ENCODE results near the gene TOGARAM2. TPM values are rescaled to one million over a fixed set of nuclear protein-coding genes. Genes with fewer than 3 reads are reported as not detected.
"Not testable (repeated sequence)": the region's sequence is repeated elsewhere in the genome, so short reads cannot be mapped to it uniquely, and the experiment has no call there.

TOGARAM2 gene
- total RNA-seq, 2 experiments from 2014 or later: 1.9 to 2.0 TPM

DNA sequence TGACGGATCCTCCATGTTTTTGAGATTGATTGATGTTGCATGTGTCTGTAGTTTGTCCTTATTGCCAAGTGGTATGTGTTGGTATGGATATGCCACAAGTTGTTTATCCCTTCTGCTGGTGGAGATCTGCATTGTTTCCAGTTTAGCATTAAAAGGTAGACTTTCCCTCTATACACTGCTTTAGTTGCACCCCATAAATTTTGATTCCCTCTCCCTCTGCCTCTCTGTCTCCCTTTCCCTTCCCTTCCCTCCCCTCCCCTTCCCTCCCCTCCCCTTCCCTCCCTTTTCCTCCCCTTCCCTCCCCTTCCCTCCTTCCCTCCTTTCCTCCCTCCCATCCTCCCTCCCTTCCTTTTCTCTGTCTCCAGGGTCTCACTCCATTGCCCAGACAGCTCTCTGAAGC lies 18.6 kb upstream of the TOGARAM2 start:
- no peaks in the 10 kb centered on the region for H3K36me3 Mint-ChIP-seq
- DNase-seq: no peak
- no peak overlapping the region for H3K27ac Mint-ChIP-seq
- H3K4me1 Mint-ChIP-seq: peaks cover 2% of the 10 kb centered on the region
- no peaks in the 10 kb centered on the region for H3K9me3 Mint-ChIP-seq
- no peak overlapping the region for H3K4me3 Mint-ChIP-seq
- no peaks in the 10 kb centered on the region for H3K27me3 Mint-ChIP-seq

DNA sequence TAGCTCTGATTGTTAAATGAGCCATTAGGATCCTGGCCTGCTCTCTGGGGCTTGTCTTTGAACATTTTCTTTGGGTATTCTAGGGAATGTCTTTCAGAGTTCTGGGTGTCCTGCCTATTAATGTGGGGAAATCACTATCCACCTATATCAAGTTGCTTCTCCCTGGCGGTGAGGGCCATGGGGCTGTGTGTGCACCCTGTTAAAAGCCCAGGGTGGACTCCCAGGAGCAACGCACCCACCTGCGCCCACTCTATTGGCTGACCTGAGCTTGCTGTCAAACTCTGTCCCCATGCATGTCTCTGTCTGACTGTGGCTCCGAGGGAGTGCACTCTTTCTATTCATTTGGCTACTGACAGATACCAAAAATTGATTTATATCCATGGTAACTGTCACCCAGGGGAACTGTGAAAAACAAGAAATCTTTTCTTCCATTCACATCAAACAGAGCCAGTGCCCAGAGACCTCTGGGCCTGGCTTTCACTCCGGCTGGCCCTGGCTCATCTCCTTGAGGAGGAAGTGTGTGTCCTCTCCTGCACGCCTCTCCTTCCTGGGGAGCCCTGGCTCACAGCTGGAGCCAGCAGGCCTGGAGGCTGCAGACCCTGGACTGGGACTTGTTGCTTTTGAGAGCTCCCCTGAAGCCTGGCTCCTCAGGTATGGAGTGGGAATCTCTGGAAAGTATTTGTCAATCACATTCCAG lies 10.5 kb upstream of the TOGARAM2 start:
- Mint-ChIP-seq H3K27ac (no peak overlapping the region), H3K9me3 (peaks cover 3% of the 10 kb centered on the region), H3K4me1 (peaks cover 5% of the 10 kb centered on the region), H3K27me3 (no peaks in the 10 kb centered on the region), H3K4me3 (no peak overlapping the region), H3K36me3 (no peaks in the 10 kb centered on the region)
- no peak for DNase-seq

DNA sequence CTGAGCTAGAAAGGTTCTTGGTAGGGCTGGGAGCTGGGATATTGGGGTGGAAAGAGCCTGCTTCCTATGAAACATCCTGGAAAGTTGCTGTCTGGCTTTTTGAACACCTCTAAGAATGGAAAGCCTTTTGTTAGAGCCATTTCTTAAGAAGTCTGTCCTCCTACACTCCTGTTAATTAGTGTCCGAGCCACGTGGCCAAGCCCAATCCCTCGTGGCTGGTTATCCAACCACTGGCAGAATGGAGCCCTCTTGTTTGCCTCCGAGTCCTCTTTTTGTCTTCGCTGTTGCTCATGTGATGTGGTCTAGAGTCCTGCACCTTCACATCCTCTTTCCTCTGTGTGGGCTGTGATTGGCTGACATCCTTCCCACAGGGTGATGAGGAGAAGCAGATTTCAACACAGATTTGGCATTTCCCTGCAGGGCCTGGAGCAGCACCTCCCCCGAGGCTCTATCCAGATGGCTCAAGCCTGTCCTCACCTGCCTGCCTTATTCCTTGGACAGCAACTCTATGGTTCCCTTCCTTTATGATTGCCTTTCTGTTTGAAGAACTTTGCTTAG lies 8.2 kb upstream of the TOGARAM2 start:
- Mint-ChIP-seq H3K4me1 (peaks cover 5% of the 10 kb centered on the region), H3K36me3 (no peaks in the 10 kb centered on the region), H3K9me3 (peaks cover 3% of the 10 kb centered on the region), H3K27ac (no peak overlapping the region), H3K27me3 (no peaks in the 10 kb centered on the region), H3K4me3 (no peak overlapping the region)
- no peak for DNase-seq

DNA sequence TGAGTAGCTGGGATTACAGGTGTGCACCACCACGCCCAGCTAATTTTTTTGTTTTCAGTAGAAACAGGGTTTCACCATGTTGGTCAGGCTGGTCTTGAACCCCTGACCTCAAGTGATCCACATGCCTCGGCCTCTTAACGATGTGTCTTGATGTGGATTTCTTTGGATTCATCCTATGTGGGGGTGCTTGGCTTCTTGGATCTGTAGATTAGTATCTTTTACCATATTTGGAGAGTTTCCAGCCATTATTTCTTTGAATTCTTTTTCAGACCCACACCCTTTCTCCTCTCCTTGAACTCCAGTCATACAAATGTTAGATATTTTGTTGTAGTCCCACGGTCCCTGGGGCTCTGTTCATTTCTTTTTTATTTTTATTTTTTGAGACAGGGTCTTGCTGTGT lies 6.8 kb upstream of the TOGARAM2 start:
- H3K27me3 Mint-ChIP-seq: no peaks in the 10 kb centered on the region
- peaks cover 3% of the 10 kb centered on the region for H3K9me3 Mint-ChIP-seq
- H3K27ac Mint-ChIP-seq: no peak overlapping the region
- H3K4me1 Mint-ChIP-seq: peaks cover 5% of the 10 kb centered on the region
- no peak overlapping the region for H3K4me3 Mint-ChIP-seq
- DNase-seq: no peak
- no peaks in the 10 kb centered on the region for H3K36me3 Mint-ChIP-seq

DNA sequence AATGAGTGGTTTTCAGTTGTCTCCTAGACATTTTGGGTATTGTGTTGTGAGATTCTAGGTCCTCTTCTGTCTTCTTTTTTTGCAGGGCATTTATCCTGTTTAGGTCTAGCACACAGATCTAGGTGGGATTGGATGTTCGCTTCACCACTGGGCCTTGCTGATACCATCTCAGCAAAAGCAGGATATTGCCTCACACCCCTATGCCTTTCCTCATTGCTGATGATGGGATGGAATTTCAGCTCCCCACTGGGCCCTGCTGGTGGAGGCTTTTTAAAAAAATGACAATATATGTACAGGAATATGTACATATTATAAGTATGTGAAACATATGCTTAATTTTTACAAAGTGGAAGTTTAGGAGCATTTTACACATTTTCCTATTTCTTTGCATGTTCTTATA lies 5.4 kb upstream of the TOGARAM2 start:
- Mint-ChIP-seq H3K4me3 (no peak overlapping the region), H3K9me3 (peaks cover 3% of the 10 kb centered on the region), H3K27me3 (no peaks in the 10 kb centered on the region), H3K4me1 (peaks cover 5% of the 10 kb centered on the region), H3K27ac (no peak overlapping the region), H3K36me3 (no peaks in the 10 kb centered on the region)
- DNase-seq: no peak

DNA sequence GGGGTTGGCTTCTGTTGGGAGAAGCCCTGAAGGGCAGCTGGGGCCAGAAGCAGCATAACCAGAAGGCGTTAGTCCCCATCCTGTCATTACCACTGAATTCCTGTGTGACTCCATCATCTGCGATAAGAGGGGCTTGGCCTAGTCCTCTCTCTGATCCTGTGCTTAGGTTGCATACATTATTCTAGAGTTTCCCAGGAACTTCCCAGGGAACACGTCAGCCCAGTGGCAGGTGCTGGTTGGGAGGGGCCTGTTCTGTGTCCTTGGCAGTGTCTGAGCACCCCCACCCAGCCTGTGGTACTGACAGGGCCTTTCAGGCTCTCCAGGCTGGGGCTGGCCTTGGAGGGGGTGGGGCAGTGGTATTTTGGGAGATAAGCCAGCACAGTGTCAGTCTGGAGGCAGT lies 4.5 kb upstream of the TOGARAM2 start:
- Mint-ChIP-seq H3K4me3 (no peak overlapping the region), H3K4me1 (peaks cover 5% of the 10 kb centered on the region), H3K27me3 (no peaks in the 10 kb centered on the region), H3K36me3 (no peaks in the 10 kb centered on the region), H3K27ac (no peak overlapping the region), H3K9me3 (peaks cover 3% of the 10 kb centered on the region)
- no peak for DNase-seq

DNA sequence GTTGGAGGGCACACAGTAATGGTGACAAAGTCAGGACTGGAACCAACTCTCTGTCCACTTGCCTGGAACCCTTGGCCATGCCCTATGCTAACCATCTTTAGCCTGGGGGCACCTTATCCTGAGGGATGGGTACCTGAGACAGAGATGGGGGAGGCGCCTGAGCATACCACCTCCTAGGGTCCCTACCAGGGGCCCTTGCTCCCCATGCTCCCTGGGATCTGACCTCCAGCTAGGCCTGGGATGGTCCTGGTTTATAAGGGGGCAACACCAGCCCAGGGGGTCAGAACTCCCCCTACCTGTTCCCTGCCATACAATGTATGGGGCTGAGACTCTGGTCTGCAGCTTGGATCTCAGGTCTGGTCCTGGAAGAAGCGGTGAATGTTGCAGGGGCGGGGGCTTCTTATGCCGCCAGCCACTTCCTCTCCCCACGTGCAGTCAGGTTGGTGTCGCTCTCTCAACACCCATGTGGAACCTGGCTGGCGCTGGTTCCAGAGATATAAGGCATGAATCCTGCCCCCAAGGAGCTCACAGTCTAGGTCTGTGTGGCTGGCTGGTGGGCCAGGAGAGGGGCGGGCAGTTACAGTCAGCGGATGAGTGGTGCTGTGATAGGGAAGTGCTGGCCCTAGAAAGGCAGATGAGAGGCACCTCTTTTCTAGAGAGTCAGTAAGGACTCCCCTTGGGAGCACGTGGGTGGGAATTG lies 3.8 kb upstream of the TOGARAM2 start:
- H3K4me1 Mint-ChIP-seq: peaks cover 5% of the 10 kb centered on the region
- H3K27ac Mint-ChIP-seq: no peak overlapping the region
- H3K27me3 Mint-ChIP-seq: no peaks in the 10 kb centered on the region
- H3K4me3 Mint-ChIP-seq: no peak overlapping the region
- peaks cover 3% of the 10 kb centered on the region for H3K9me3 Mint-ChIP-seq
- no peaks in the 10 kb centered on the region for H3K36me3 Mint-ChIP-seq
- DNase-seq: no peak

DNA sequence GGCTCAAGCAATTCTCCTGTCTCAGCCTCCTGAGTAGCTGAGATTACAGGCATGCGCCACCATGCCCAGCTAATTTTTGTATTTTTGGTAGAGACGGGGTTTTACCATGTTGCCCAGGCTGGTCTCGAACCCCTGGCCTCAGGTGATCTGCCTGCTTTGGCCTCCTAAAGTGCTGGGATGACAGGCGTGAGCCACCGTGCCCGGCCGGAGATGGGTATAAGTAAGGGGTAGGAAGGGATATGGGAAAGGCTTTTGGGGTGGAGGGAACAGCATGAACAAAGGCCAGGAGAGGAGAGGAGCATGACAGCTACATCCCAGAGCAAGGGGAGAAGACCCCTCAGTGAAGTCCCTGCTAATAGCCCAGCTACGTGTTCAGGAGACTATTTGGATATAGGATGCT lies 3.1 kb upstream of the TOGARAM2 start:
- DNase-seq, H3K4me1 Mint-ChIP-seq, H3K4me3 Mint-ChIP-seq, H3K27ac Mint-ChIP-seq, H3K27me3 Mint-ChIP-seq, H3K36me3 Mint-ChIP-seq, H3K9me3 Mint-ChIP-seq: not testable (repeated sequence)

DNA sequence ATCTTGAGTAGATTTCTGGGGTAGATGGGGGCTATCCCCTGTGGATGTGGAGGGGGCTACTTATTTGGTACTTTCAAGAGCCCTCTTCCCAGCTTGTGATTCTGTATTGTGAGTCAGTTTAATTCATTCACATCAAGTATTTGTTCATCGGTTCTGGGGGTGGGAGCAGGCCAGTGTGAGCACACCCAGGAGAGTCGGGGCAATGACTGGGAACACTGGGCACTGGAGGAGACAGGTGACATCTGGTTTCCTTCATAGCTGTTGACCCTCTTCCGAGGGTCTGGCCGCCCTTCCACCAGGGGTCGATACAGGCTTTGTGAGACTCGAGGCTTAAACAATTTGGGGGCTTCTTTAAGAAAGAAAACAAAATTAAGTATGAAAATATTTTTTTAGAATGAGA lies 2.5 kb upstream of the TOGARAM2 start:
- Mint-ChIP-seq H3K27ac (no peak overlapping the region), H3K36me3 (no peaks in the 10 kb centered on the region), H3K4me3 (no peak overlapping the region), H3K4me1 (no peaks in the 10 kb centered on the region), H3K27me3 (no peaks in the 10 kb centered on the region), H3K9me3 (peaks cover 3% of the 10 kb centered on the region)
- DNase-seq: no peak

DNA sequence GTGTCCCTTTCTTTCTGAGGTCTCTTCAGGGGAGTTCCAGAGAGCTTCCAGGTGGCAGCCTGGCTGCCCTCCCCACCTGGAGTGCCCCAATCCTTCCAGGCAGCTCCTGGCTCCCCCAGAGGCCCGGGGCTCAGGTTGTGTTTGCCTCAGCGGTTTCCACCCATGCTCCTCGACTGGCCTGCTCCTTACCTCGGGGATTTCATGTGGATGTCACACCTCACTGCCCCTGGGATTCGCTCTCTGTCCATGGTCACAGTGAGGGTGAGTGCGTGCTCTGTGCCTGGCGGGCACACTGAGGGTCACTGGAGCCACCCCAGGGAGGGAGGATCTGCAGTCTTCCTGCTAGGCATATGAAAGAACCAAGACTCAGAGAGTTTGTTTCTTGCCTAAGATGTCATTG lies 2.1 kb upstream of the TOGARAM2 start:
- Mint-ChIP-seq H3K27ac (no peak overlapping the region), H3K36me3 (no peaks in the 10 kb centered on the region), H3K27me3 (no peaks in the 10 kb centered on the region), H3K9me3 (peaks cover 2% of the 10 kb centered on the region), H3K4me1 (no peaks in the 10 kb centered on the region), H3K4me3 (no peak overlapping the region)
- DNase-seq: no peak

DNA sequence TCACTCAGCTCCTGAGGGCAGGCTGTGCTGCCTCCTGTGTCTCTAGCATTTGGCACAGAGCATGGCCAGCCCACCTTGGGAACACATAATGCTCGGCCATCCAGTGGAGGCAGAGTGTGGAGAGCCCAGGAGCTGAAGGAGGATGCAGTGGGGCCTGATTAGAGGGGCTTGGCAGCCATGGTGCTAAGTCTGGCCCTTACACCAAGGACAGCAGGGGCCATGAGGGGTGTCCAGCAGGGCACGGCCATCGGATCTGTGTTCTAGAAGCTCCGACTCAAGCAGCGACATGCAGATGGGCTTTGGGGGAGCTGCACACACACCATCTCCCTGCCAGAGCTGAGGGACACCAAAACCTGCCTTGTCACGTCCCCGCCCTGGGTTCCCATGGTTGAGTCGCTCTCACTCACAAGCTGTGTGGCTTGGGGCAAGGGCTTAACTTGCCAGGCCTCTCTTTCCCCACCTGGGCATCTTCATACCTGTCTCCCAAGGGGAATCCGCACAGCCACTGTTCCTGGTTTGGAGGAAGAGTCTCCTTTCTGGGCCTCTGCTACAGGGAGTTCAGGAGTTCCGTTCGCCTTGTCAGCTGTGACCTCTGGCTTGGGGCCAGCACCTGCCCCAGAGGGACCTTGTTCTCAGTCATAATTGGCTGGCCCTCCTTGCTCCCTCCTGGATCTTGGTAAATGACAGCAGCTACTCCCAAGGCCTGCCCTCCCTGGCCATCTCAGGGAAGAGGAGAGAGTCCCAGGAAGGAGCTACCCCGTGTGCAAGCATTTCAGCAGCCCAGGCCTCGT lies 1.3 kb upstream of the TOGARAM2 start:
- Mint-ChIP-seq H3K4me3 (no peak overlapping the region), H3K36me3 (no peaks in the 10 kb centered on the region), H3K4me1 (no peaks in the 10 kb centered on the region), H3K9me3 (no peaks in the 10 kb centered on the region), H3K27ac (no peak overlapping the region), H3K27me3 (no peaks in the 10 kb centered on the region)
- no peak for DNase-seq

DNA sequence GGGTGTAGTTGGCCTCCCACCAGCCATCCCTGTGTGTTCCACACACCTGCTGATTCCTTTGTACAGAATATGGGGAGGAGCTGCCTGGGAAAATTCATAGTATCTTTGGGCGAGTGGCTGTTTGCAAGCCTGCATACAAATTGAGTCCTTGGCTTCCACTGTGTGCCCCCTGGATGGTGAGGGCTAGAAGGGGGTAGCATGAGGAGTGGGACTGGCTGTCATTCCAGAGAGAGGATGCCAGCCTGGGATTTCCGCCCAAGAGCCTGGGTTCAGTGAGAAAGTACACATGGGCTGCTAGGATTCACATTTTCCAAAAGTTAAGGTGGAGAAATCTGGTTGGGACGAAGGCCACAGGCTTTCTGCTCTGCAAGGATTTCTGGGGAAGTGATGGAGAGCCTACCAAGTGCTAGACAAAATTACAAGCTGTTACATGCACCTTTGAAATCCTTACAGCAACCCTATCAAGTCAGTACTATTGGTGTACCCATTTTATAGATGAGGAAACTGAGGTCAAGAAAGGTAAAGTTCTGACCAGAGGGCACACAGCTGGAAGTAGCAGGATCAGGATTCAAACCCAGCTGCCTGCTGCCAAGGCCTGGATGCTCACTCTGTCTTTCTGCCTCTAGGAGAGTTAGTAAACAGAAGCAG lies 606 bp upstream of the TOGARAM2 start:
- Mint-ChIP-seq H3K4me1 (no peaks in the 10 kb centered on the region), H3K9me3 (no peaks in the 10 kb centered on the region), H3K36me3 (no peaks in the 10 kb centered on the region), H3K4me3 (no peak overlapping the region), H3K27ac (no peak overlapping the region), H3K27me3 (no peaks in the 10 kb centered on the region)
- no peak for DNase-seq

DNA sequence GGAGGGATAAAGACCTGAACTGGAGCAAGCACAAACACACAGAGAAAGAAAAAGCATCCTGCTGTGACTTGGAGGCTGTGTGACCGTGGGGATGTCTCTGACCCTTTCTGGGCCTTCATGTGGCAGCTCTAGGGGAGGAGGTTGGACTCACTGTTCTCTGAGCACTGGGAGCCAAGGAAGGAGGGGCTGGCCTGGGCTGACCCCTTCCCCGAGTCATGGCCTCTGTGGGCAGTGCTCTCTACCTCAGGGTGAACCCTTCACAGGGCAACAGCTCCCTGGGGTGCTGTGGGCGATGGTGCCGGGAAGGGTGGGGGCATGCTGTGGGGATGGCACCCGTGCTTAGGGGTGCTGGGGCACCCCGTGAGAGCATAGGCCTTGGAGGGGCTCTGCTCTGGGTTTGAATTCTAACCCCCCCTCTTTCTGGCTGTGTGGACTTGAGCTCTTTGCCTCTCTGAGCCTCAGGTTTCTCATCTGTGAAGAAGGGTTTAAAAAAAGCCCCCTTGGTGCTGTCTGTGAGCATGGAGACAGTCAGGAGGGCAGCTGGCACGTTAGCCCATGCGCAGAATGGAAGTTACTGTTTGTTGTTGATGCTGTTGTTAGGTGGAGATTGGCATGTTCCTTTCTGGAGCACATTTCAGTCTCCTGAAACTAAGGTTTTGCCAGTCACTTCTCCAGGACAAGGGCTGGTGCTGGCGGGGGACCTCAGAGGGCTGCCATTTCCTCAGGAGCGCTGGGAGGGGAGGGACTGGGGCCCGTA lies 700 bp downstream of the TOGARAM2 start:
- Mint-ChIP-seq H3K4me1 (no peaks in the 10 kb centered on the region), H3K4me3 (no peak overlapping the region), H3K9me3 (no peaks in the 10 kb centered on the region), H3K27ac (no peak overlapping the region), H3K27me3 (no peaks in the 10 kb centered on the region), H3K36me3 (no peaks in the 10 kb centered on the region)
- no peak for DNase-seq

DNA sequence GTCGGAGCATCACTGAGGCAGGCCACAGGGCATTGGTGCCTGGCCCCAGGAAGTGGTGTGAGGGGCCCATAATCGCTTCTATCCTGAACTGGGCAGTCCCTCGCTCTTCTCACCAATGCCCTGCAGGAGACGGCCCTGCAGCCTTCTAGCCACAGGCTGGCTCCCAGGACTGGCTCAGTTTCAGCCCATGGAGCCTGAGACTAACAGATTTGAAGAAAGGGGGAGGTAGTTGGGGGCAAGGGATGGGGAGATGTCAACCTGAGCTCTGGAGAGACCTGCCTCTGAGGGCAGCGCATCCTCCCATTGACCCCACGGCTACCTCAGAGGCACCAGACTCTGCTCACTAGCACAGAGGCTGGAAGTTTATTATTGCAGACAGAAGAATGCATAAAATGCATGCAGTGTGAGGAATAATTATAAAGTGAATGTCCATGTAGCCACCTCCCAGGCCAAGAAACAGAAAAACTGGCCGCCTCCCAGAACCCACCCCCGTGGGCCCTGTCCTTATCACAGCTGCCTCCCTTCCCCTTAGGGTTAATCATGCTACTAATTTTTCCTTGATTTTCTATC lies 1.4 kb downstream of the TOGARAM2 start:
- Mint-ChIP-seq H3K36me3 (no peaks in the 10 kb centered on the region), H3K27me3 (no peaks in the 10 kb centered on the region), H3K27ac (no peak overlapping the region), H3K9me3 (no peaks in the 10 kb centered on the region), H3K4me1 (no peaks in the 10 kb centered on the region), H3K4me3 (no peak overlapping the region)
- DNase-seq: no peak
